Activated naive CD4-positive, alpha-beta T cell (primary cell): ENCODE measurements around the gene FAM168B.

Experiments used
- DNase-seq, 4 experiments: peaks; one replicate each; lab custom pipeline; 2025; lab: John Stamatoyannopoulos, UW

FAM168B gene

DNA sequence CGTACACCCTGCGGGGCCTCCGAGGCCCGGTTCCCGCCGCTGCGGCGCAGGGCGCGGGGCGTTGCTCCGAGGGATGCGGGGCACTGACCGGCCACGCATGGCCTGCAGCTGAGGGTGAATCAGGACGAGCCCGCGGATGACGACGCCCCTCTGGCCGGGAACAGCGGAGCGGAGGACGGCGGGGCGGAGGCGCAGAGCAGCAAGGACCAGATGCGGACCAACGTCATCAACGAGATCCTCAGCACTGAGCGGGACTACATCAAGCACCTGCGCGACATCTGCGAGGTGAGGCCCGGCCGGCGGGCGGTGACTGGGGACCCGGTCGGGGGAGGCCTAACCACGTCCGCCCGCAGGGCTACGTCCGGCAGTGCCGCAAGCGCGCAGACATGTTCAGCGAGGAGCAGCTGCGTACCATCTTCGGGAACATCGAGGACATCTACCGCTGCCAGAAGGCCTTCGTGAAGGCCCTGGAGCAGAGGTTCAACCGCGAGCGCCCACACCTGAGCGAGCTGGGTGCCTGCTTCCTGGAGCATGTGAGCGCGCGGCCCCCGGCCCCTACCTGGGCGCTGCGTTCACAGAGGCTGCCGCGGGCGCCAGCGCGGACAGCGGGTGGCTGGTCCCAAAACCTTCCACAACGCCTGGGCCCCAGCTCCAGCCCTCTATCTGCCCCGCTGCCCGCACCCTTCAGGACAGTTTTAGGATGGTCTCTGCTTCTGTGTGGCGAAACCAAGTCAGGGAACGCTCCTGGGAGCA lies 53.2 kb downstream of the FAM168B start:
- no peak for DNase-seq

DNA sequence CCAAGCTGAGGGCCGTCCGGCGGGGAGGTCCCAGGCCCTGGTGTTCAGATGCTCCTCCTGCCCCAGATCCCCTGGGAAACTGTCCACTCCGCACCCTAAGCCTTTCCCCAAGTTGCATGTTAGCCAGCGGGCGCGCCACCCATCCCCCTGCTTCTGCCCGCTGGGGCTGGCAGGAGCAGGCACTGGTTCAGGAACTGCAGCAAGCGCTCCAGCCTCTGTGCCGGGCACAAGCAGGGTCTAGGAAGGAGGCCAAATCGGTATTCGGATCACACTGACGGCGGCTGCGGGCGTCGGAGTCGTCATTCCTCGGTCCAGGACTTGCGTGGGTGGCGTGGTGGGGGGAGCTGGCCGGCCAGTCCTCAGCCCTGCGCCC lies 53.7 kb downstream of the FAM168B start:
- no peak for DNase-seq

DNA sequence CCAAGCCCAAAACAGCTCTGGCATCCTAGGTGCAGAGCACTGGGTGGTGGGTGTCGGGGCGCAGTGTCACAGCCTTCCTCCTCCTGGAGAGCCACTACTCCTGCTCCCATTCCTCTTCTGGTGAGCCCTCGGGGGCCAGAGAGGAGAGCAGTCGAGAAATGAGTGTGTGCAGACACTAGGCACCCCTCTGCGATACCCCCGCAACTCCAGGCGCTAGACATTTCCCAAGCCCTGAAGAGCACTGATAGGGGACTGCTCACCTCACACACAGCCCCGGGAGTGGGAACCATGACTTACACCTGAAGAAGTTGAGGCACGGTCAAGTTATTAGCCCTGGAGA lies 54.2 kb downstream of the FAM168B start:
- DNase-seq = no peak

DNA sequence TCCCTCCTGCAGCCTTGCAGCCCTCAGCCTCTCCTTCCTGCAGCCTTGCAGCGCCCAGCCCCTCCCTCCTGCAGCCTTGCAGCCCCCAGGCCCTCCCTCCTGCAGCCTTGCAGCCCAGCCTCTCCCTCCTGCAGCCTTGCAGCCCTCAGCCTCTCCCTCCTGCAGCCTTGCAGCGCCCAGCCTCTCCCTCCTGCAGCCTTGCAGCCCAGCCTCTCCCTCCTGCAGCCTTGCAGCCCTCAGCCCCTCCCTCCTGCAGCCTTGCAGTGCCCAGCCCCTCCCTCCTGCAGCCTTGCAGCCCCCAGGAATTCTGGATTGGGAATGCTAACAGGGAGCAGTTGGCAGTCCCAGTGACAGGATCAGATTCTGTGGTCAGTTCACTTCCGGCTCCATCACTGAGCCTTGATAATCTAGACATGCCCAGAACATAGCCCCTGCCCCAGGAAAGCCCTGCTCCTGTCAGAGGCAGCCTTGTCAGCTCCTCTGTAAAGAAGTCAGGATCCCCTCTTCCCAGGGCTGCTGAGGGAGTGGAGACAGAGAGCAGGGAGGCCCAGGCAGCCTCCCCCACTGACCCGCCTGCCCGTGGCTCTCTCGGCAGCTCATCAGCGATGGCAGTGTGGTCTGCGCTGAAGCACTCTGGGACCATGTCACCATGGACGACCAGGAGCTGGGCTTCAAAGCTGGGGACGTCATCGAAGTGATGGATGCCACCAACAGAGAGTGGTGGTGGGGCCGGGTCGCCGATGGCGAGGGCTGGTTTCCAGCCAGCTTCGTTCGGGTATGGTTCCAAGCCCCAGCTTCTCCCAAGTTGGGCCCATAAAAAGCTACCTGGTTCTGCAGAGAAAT lies 54.8 kb downstream of the FAM168B start:
- no peak for DNase-seq

DNA sequence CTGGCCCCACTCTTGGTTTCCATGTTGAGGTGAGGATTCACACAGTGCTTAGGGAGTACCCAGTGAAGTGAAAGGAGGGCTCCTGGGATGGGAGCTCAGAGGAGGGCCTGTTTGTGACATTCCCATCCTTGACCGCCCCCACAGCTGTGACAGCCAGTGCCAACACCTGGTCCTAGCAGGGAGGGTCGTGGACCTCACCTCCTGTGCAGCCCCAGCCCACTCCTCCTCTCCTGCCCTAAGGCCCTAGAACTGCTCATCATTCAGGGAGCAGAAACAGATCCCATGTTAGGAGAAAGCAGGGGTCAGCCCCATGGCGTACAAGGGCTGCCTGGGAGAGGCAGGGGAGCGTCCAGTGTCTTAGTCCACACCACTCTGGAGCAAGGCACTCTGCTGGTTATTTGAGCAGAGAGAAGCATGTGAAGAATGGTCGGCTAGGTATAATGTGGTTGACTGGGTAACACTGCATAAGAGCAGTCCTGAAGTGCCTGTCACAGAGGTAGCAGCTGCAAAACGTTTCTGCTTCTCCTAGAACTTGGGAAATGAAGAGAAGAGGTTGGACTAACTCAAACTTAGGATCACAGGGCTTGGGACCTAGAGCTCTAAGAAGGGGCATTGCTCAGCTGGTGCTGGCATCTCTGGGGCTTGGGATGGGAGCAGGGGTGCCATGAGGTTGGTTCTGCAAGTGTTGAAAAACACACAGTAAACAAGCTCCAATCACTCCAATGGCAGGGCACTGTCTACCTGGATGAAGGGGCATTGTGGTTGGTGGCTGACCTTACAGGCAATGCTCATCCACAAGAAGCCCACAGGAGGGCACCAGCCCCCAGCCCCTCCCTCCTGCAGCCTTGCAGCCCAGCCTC lies 55.6 kb downstream of the FAM168B start:
- no peak for DNase-seq

DNA sequence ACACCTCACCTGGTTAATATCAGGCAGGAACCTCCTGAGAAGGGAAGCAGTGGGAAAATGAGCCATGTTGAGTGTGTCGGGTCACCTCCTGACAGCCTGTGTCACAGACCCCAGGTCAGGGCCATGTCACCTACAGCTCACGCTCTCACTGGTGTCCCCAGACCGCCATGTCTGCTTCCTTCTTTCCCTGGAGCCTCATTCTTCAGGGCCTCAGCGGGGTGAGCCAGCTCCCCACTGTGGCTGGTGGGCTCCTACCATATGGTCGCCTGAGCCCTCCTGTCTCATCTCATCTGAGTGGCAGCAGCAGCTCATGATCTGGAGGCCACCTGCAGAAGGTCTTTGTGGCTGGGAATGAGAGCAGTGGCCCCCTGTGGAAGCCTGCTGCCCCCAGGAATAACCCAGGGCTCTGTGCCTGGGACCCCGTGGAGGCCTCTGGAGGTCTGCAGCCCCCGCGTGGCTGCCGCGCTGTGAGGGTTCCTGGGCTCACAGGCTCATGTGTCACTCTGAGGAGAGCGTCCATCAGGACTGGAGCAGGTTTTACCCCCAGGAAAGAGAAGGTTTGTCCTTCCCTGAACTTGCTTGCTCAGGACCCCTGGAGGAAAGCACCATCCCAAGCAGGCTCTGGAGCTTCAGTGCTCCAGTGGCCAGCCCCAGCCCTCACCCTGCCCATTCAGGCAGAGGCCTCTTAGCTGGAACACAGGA lies 56.4 kb downstream of the FAM168B start:
- no peak for DNase-seq

DNA sequence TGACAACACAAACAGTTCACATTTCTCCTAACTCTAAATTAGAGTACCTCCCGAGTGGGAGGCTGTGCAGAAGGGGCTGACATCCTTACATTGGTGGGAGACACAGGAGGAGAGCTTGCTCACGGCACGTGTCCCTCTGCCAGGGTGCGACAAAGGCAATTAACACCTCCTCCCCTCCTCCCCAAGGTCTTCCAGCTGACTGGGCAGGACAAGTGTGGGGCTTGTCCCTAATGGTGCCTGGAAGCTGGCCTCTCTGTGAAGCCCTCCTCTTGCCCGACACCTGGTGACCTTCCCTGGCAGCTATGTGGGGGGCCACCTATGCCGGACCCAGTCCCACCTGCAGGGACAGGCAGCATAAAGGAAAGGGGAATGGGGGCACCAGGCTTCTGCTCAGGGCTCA lies 57.0 kb downstream of the FAM168B start:
- DNase-seq = no peak

DNA sequence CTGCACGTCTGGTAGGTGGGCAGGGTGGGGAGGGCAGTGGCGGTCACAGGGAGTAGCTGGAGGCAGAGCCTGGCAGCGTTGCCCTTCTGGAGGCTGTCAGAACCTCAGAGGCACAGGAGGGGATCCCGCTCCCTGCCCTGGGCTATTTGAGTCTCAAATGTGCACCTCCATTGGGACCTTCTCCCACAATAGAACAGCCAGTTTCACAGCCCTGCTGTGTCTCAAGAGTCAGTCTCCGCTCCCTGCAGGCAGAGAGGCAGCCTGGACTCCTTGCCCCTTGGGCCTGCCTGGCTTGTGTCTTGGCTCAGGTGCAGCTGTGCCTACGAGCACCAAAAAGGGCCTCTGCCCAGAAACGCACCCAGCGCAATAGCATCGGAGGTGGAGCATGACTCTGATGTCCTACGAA lies 57.4 kb downstream of the FAM168B start:
- no peak for DNase-seq

DNA sequence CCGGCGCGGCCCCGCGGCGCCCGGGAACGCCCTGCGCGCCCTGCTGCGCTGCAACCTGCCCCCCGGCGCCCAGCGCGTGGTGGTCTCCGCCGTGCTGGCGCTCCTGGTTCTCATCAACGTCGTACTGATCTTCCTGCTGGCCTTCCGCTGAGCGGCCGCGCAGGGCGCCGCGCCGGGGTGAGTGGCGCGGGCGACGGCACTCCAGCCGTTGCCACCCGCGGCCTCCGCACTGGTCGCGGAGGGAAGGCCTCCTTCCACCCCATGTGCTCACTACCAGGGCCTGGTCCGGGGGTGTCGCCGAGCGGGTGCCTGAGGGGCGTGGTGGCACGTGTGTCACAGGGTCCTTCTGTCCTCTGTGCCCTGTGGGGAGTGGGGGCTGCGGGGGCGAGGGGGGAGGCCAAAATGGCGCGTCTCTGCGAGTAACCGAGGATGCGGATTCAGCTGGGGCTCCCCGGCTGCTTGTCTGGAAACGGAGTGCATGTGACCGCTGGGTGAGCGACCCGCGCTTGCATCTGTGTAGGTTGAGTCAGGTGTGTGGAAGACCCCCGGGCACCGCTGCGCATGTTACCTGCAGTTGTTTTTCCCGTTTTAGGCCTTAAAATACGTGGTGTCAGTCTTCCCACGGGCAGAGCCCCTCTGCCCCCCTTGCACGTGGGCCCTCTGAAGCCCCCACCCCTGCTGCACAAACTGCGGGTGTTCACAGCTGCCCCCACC lies 58.0 kb downstream of the FAM168B start:
- DNase-seq = no peak

DNA sequence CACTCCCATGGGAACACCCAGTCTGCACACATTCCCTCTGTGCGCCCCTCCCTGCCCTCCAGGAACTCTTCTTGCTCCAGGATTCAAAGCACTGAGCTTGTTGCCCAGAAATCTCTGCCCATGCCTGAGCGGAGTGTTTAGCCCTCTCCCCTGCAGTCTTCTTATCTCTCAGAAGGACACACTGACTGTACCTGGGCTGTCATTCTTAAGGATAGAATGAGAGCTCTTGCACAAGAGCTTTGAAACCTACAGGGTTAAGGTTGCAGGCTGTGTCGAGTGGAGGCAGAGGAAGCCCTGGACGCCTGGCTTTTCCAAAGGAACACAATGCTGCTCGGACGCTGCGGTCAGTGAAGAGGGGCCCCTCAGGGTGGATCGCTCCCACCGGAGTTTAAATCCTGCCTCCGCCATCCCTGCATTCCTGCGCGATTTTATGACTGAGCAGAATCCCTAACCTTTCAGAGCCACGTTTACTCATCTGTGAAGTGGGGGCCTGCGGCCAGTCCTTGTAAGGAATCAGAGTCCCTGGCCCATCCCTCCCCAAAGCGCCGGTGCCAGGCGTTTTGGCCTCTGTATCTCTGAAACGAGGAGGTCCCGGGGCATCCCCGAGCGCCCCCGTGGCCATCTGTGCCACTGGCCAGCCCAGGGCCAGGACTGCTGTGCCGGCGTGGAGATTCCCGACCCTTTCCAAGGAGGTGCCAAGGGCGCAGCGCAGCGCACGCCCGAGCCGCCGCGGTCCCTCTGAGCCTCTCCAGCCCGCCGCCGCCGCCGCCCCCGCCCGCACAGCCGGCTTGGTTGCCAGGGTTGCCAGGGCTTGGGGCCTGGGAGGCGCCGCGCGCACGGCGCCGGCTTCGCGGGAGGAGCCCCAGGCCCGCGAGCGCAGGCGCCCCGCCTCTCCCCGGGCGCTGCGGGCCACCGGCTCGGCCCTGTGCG lies 58.9 kb downstream of the FAM168B start:
- DNase-seq = no peak

DNA sequence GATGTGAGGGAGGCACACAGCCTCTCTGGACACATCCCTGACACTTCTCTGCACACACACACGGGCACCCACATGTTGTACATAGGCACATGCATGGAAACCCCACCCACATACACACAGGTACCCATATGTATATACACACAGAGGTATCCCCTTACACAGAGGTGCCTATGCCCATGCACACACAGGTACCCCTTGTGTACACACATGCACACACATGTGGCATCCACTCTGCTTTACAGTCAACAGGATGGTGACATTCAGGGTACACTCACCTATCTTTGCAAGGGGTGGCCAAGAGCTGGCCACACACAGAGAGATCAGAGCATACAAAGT lies 59.5 kb downstream of the FAM168B start:
- DNase-seq = no peak

DNA sequence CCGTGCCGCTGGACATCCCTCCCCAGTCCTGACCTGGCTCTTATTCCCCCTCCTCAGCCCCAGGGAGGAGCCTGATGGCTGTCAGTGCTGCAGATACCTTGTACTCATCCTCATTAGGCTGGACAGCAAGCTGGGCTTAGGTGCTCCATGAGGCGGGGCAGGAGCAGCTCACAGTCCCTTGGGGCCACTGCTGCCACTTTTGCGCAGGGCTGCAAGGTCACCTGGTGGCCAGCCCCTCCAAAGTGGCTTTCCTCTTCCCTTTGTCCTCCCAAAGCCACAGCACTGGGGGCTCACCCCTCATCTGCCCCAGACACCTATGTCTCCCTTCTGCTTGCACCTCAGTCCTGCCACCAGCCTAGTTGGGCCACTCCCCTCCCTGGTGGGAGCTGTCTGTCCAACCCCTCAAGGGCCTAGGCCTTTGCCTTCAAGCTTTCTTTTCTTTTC lies 60.8 kb downstream of the FAM168B start:
- DNase-seq = no peak

DNA sequence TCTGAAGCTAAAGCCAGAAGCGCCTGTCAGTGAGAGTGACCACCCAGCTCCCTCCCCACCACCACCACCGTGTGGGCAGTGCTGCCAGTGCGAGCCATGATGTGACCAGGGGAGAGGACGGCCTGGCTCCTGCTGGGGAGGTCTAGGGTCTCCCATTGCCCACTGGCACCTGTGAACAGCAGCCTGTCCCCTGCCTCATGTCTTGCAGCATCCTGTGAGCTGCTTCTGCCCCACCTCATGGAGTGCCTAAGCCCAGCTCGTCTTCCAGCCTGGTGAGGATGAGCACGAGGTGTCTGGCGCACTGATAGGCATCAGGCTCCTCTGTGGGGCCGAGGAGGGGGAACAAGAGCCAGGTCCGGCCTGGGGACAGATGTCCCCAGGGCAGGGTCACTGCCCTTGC lies 61.4 kb downstream of the FAM168B start:
- DNase-seq = no peak

DNA sequence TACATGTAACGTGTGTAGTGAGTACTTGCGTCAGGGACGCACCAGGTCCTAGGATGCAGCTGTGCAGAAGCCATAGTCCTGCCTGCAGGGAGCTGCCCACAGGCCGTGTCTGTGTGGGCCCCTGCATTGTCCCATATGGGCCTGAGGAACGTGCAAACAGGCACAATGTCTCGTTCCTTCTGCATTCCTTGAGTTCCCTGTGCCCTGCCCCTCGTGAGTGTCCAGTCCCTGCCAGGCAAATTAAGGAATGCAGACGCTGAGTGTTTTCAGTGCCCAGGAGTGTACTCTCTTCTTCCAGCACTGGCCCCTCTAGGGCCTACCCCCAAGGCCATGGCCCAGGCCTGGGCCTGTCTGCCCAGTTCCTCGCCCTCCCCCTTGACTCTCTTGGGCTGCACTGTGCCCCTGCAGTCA lies 61.8 kb downstream of the FAM168B start:
- no peak for DNase-seq

DNA sequence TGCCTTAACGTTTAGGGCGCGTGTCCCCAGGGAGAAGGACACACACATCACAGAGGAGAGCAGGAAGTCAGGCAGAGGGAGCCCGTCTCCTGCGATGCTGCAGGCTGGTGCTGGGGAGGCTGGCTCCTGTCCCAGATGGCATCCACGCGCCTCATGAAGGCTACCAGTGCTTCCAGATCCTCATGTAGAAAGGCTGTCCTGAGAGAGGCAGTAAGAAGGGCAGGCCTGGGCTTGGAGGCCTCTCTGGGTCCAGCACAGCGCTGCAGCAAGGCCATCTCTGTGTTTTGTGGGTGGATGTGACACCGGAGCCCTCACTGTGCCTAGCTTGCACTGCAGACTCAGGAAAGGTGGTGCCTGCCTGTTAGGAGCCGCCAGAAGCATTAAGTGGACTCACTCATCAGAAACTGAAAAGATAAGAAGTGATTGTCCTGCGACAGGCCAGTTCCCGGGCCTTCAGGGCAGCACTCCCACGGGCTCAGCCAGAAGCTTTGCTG lies 62.7 kb downstream of the FAM168B start:
- DNase-seq = no peak

DNA sequence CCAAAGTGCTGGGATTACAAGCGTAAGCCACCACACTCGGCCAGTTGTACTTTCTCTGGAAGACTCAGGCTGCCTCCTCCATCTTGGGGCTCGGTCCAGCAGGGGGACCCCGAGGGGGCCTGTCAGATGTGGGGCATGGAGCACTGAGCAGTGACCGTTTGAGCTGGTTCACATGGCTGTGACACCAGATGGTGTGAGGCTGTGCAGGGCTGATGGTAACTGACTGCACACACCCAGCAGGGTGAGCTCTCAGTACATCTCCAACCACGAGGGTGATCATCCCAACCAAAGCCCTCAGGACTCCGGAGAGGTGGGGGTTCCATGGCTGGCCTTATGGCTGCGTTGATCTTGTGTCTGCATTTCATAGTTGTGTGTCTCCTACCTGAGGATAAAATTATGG lies 63.4 kb downstream of the FAM168B start:
- no peak for DNase-seq

DNA sequence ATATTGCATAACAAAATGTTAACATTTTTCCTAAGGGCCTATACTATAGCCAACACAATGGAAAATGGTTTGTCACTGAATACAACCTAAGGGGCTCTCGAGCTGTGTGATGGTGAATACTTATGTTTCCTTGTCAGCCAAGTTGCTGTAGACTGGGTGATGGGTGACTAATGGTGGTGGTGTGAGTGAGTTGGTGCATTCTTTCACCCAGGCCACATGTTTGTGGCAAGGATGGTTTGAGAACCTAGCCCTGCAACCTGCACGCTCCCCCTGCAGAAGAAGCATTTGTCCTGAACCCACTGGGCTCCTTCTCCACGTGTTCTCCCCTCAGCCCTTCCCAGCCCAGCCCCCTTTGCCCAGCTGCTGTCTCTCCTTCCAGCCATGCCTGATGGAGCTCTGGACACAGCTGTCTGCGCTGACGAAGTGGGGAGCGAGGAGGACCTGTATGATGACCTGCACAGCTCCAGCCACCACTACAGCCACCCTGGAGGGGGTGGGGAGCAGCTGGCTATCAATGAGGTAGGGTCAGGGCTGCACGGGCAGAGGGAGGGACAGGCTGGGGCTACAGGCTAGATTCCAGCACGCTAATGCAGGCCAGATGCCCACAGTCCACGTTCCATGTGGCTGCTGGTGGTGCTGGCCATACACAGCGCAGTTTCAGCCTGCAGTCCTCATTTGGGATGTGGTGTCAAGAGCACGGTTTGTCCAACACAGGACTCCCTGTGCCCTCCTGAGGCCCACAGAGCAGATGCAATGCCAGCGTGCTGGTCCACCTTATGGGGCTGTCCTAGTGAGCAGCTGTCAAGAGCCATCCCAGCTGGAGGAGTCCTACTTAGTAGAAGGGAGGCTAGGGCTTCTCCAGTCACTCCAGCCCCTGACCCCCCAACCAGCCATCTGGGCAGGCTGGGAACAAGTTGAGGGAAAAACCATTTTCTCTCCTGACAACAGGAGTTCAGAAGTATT lies 65.4 kb downstream of the FAM168B start:
- no peak for DNase-seq

DNA sequence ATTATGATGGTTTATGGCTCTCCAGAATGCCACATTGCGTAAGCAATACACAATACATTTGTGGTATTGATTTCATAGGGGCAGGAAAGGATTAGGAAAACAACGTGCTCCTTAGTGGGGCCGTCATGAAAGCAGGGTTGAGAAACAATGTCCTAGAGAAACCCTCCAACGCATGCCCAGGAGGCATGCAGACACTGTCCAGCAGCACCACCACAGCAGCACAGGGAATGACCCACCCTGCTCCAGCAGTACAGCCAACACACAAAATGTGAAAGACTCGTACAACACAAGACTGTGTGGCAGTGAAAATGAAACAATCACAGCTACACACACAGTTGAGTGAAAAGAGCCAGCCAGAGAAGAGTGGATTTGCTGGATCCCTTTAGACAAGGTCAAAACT lies 66.3 kb downstream of the FAM168B start:
- no peak for DNase-seq

DNA sequence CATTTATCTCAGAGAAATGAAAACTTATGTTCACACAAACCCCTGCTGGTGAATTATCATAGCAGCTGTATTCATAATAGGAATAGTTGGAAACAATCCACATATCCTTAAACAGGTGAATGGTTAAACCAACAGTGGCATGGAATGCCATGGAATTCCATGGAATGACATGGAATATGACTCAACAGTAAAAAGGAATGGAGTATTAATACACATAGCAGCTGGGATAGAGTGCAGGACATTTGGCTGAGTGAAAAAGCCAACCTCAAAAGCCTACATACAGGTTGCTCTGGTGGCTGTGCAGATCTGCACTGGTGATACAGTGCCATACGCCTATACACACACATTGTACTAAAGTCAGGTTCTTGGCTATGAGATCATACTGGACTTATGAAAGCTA lies 69.5 kb downstream of the FAM168B start:
- DNase-seq = no peak
